Vagina (tissue), 2 donors: ENCODE measurements around the gene TRMT10B.

ENCODE experiments used
- POLR2A ChIP-seq, 2 donors: fragments of 450-650 bp; IDR thresholded peaks; one replicate each; pipeline ENCODE4 v1.6.1; 2017; ENCODE audit warnings: antibody characterized with exemption in 2 of 2, mild to moderate bottlenecking in 2 of 2, moderate library complexity in 2 of 2
- POLR2AphosphoS5 ChIP-seq, 2 donors: sonication (generic); formaldehyde crosslinking; IDR thresholded peaks; one replicate each; pipeline ENCODE4 v1.9.0; 2017; ENCODE audit warnings: antibody characterized with exemption in 2 of 2, mild to moderate bottlenecking in 2 of 2, low read depth in 1 of 2; ENCODE audit not compliant: insufficient read depth in 1 of 2
- TF ChIP-seq, protein P1 (sequence below), 3 experiments: fragments of 450-650 bp in 2 of 3; fragments of 200-600 bp in 1 of 3; sonication (generic) in 1 of 3; IDR thresholded peaks; one replicate each; pipeline ENCODE4 v1.5.1; 2017 to 2019; ENCODE audit warnings: antibody characterized with exemption in 3 of 3, mild to moderate bottlenecking in 2 of 3, moderate library complexity in 2 of 3

DNA sequence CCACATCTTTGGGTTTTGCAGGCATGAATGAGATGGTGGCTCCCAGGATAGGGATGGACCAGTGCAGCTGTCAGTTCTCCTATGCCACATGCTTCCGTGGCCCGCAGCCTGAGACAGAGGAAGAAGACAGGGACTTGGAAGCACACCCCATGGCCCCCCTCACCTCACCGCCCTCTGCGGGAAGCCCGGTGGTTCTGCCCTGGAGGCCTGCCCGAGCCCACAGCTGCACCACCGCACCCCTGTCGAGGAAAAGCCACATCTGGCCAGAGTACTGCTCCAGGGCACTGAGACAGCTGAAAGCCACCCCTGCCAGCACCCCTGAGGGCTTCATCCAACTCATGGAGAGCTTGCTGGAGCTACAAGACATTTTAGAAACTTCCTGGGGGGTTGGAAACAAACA, 7.6 kb upstream of the TRMT10B start:
- TF ChIP-seq POLR2AphosphoS5 (IDR thresholded peaks at IDR 0.05; ENCODE audit: insufficient read depth in 1 of 2, low read depth in 1 of 2) (no peak), POLR2A (IDR thresholded peaks at IDR 0.05) (no peak)
- TF ChIP-seq, protein P1, sequence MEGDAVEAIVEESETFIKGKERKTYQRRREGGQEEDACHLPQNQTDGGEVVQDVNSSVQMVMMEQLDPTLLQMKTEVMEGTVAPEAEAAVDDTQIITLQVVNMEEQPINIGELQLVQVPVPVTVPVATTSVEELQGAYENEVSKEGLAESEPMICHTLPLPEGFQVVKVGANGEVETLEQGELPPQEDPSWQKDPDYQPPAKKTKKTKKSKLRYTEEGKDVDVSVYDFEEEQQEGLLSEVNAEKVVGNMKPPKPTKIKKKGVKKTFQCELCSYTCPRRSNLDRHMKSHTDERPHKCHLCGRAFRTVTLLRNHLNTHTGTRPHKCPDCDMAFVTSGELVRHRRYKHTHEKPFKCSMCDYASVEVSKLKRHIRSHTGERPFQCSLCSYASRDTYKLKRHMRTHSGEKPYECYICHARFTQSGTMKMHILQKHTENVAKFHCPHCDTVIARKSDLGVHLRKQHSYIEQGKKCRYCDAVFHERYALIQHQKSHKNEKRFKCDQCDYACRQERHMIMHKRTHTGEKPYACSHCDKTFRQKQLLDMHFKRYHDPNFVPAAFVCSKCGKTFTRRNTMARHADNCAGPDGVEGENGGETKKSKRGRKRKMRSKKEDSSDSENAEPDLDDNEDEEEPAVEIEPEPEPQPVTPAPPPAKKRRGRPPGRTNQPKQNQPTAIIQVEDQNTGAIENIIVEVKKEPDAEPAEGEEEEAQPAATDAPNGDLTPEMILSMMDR (IDR thresholded peaks at IDR 0.05) = no peak
